Loucy (cell line): ENCODE measurements around the gene PDE4D.

Experiments
- EZH2phosphoT487 ChIP-seq: fragments of 200-600 bp; IDR thresholded peaks from 2 replicates; pipeline ENCODE4 v1.6.1; 2018; ENCODE audit warnings: antibody characterized with exemption, mild to moderate bottlenecking, moderate library complexity, borderline replicate concordance
- TF ChIP-seq, protein P1 (sequence below): fragments of 200-600 bp; sonication (generic); conservative IDR thresholded peaks from 2 replicates; pipeline ENCODE4 v1.5.1; 2014; ENCODE audit warnings: mild to moderate bottlenecking, antibody characterized with exemption, low read length

DNA sequence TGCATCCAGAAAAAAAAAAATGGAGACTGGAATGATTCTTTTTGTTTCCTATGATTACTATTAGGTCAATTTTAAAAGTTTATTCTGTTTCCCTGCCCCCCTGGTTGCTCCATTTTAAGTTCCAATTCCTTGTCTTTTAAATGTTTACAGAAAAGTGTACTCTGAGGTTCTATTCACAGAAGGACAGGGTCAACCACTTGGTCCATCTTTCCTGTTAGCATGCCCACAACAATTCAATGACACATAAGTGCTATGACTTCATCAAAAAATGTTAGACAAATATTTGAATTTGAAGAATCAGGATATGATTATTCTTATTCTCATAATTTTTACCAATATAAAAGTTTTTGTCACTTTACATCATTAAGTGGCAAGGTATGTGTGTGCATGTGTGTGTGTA, 123.7 kb downstream of the PDE4D start:
- TF ChIP-seq, protein P1, sequence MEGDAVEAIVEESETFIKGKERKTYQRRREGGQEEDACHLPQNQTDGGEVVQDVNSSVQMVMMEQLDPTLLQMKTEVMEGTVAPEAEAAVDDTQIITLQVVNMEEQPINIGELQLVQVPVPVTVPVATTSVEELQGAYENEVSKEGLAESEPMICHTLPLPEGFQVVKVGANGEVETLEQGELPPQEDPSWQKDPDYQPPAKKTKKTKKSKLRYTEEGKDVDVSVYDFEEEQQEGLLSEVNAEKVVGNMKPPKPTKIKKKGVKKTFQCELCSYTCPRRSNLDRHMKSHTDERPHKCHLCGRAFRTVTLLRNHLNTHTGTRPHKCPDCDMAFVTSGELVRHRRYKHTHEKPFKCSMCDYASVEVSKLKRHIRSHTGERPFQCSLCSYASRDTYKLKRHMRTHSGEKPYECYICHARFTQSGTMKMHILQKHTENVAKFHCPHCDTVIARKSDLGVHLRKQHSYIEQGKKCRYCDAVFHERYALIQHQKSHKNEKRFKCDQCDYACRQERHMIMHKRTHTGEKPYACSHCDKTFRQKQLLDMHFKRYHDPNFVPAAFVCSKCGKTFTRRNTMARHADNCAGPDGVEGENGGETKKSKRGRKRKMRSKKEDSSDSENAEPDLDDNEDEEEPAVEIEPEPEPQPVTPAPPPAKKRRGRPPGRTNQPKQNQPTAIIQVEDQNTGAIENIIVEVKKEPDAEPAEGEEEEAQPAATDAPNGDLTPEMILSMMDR, result no peak
- TF ChIP-seq EZH2phosphoT487, result no peak
